IMR-90 (cell line): ENCODE results near the gene USP24. TPM values are rescaled to one million over a fixed set of nuclear protein-coding genes. Genes with fewer than 3 reads are reported as not detected.

Experiments
- ATAC-seq: fragments of 200-7000 bp; cut with Tn5 transposase; 2 replicates; pipeline ENCODE4 v1.9.1; 2020; ENCODE audit warnings: low read depth, mild to moderate bottlenecking, moderate library complexity
- BruUV-seq: library from RNA; stranded (reverse); fragments of 400-500 nt; replicated peaks from 2 replicates; lab custom pipeline; 2021; lab: Mats Ljungman, UMichigan
- CTCF ChIA-PET: fragments of 300-600 bp; formaldehyde crosslinking; extraction: SDS; loops from one replicate; lab custom pipeline; 2021; ENCODE audit warnings: antibody characterized with exemption; lab: Yijun Ruan, JAX
- POLR2A ChIA-PET: fragments of 300-600 bp; sonication (Branson Sonifier 250); formaldehyde crosslinking; loops from one replicate; lab custom pipeline; 2022; ENCODE audit warnings: antibody characterized with exemption; ENCODE audit not compliant: unreplicated experiment; lab: Charles Lee
- DNase-seq: peaks from one replicate; pipeline ENCODE4 v3.0.0; 2013
- H2AFZ ChIP-seq: replicated peaks from 2 replicates; pipeline ENCODE3; 2013; ENCODE audit warnings: low read length, mild to moderate bottlenecking; ENCODE audit not compliant: poor library complexity
- H2AK5ac ChIP-seq: 2 replicates; pipeline ENCODE4 v1.6.1; 2013; ENCODE audit warnings: low read depth, low read length, inconsistent platforms
- H2AK9ac ChIP-seq: replicated peaks from 2 replicates; pipeline ENCODE3; 2013; ENCODE audit warnings: mild to moderate bottlenecking, low read depth, low read length, moderate library complexity; ENCODE audit not compliant: poor library complexity
- H2BK120ac ChIP-seq: 2 replicates; pipeline ENCODE4 v1.6.1; 2013; ENCODE audit warnings: low read depth, low read length, inconsistent platforms
- H2BK15ac ChIP-seq: 3 replicates; pipeline ENCODE4 v1.6.1; 2013; ENCODE audit warnings: low read depth, low read length, inconsistent platforms
- H2BK20ac ChIP-seq: 2 replicates; pipeline ENCODE4 v1.6.1; 2013; ENCODE audit warnings: low read depth, mild to moderate bottlenecking, inconsistent platforms, low read length, moderate library complexity
- H2BK5ac ChIP-seq: 2 replicates; pipeline ENCODE4 v1.6.1; 2013; ENCODE audit warnings: mild to moderate bottlenecking, low read depth, low read length, inconsistent platforms; ENCODE audit not compliant: poor library complexity, severe bottlenecking
- H3K14ac ChIP-seq: replicated peaks from 2 replicates; pipeline ENCODE4 v1.6.1; 2013; ENCODE audit warnings: low read depth, low read length, inconsistent platforms
- H3K18ac ChIP-seq: 2 replicates; pipeline ENCODE4 v1.6.1; 2013; ENCODE audit warnings: low read depth, low read length, control low read depth
- H3K23ac ChIP-seq: 2 replicates; pipeline ENCODE4 v1.6.1; 2013; ENCODE audit warnings: low read depth, low read length, inconsistent platforms
- H3K27ac ChIP-seq: 2 replicates; pipeline ENCODE4 v1.5.1; 2013; ENCODE audit warnings: mild to moderate bottlenecking, control low read depth, low read length; ENCODE audit not compliant: insufficient read depth
- H3K27me3 ChIP-seq: 2 replicates; pipeline ENCODE4 v1.6.1; 2013; ENCODE audit warnings: low read length; ENCODE audit not compliant: control insufficient read depth, insufficient read depth
- H3K36me3 ChIP-seq: 2 replicates; pipeline ENCODE4 v1.6.1; 2013; ENCODE audit warnings: low read length, mixed read lengths; ENCODE audit not compliant: control insufficient read depth, insufficient read depth
- H3K4ac ChIP-seq: 2 replicates; pipeline ENCODE4 v1.6.1; 2013; ENCODE audit warnings: low read depth, low read length, inconsistent platforms
- H3K4me1 ChIP-seq: 2 replicates; pipeline ENCODE4 v1.6.1; 2013; ENCODE audit warnings: low read length, mixed read lengths; ENCODE audit not compliant: control insufficient read depth, insufficient read depth
- H3K4me2 ChIP-seq: 2 replicates; pipeline ENCODE4 v1.6.1; 2013; ENCODE audit warnings: low read depth, mild to moderate bottlenecking, control low read depth, low read length, moderate library complexity
- H3K4me3 ChIP-seq: 2 replicates; pipeline ENCODE4 v1.5.1; 2013; ENCODE audit warnings: low read depth, mild to moderate bottlenecking, control low read depth, low read length, moderate library complexity; ENCODE audit not compliant: insufficient read depth
- H3K56ac ChIP-seq: 2 replicates; pipeline ENCODE4 v1.6.1; 2013; ENCODE audit warnings: low read length, inconsistent platforms; ENCODE audit not compliant: insufficient read depth; ENCODE audit errors: extremely low read depth
- H3K79me1 ChIP-seq, 2 experiments: 2 replicates each; pipeline ENCODE4 v1.6.1; 2013; ENCODE audit warnings: low read length in 2 of 2, inconsistent platforms in 1 of 2, low read depth in 1 of 2
- H3K9ac ChIP-seq: 2 replicates; pipeline ENCODE4 v1.6.1; 2013; ENCODE audit warnings: low read depth, low read length, control low read depth
- H3K9me1 ChIP-seq: 2 replicates; pipeline ENCODE4 v1.6.1; 2013; ENCODE audit warnings: low read length, inconsistent platforms; ENCODE audit not compliant: insufficient read depth
- H3K9me3 ChIP-seq: 2 replicates; pipeline ENCODE4 v1.6.1; 2013; ENCODE audit warnings: low read length; ENCODE audit not compliant: control insufficient read depth, insufficient read depth
- H4K20me1 ChIP-seq: 2 replicates; pipeline ENCODE4 v1.6.1; 2013; ENCODE audit warnings: low read length, inconsistent platforms; ENCODE audit not compliant: insufficient read depth
- H4K5ac ChIP-seq: 2 replicates; pipeline ENCODE4 v1.6.1; 2013; ENCODE audit warnings: mild to moderate bottlenecking, low read depth, low read length, control low read depth
- H4K8ac ChIP-seq, 2 experiments: 2 replicates each; pipeline ENCODE4 v1.6.1; 2013; ENCODE audit warnings: low read depth in 2 of 2, low read length in 2 of 2, control low read depth in 1 of 2, inconsistent platforms in 1 of 2
- H4K91ac ChIP-seq: 2 replicates; pipeline ENCODE4 v1.6.1; 2013; ENCODE audit warnings: low read depth, low read length, inconsistent platforms; ENCODE audit not compliant: insufficient read depth
- BHLHE40 ChIP-seq: fragments of 150-350 bp; IDR thresholded peaks from 2 replicates; pipeline ENCODE4 v1.6.1; 2016; ENCODE audit warnings: mild to moderate bottlenecking, low read depth, low read length
- CEBPB ChIP-seq: IDR thresholded peaks from 2 replicates; pipeline ENCODE4 v1.6.1; 2012; ENCODE audit warnings: low read depth, low read length, improper control_type of control experiment
- CHD1 ChIP-seq: IDR thresholded peaks from 2 replicates; pipeline ENCODE4 v1.6.1; 2012; ENCODE audit warnings: low read depth, low read length, improper control_type of control experiment
- FOS ChIP-seq: fragments of 150-350 bp; IDR thresholded peaks from 2 replicates; pipeline ENCODE4 v1.6.1; 2016; ENCODE audit warnings: low read depth, low read length
- MAFK ChIP-seq: IDR thresholded peaks from 2 replicates; pipeline ENCODE4 v1.6.1; 2012; ENCODE audit warnings: low read depth, low read length, improper control_type of control experiment
- MAZ ChIP-seq: IDR thresholded peaks from 2 replicates; pipeline ENCODE4 v1.6.1; 2012; ENCODE audit warnings: low read depth, mild to moderate bottlenecking, low read length, improper control_type of control experiment, moderate library complexity, borderline replicate concordance
- MXI1 ChIP-seq: IDR thresholded peaks from 2 replicates; pipeline ENCODE4 v1.6.1; 2012; ENCODE audit warnings: low read depth, mild to moderate bottlenecking, low read length, moderate library complexity, borderline replicate concordance
- NFE2L2 ChIP-seq: fragments of 150-350 bp; IDR thresholded peaks from 2 replicates; pipeline ENCODE4 v1.6.1; 2016; ENCODE audit warnings: low read depth, mild to moderate bottlenecking, low read length
- RAD21 ChIP-seq: IDR thresholded peaks from 2 replicates; pipeline ENCODE4 v1.6.1; 2012; ENCODE audit warnings: low read length, improper control_type of control experiment
- RCOR1 ChIP-seq: IDR thresholded peaks from 2 replicates; pipeline ENCODE4 v1.6.1; 2012; ENCODE audit warnings: mild to moderate bottlenecking, low read length, improper control_type of control experiment; ENCODE audit not compliant: insufficient replicate concordance
- RFX5 ChIP-seq: IDR thresholded peaks from 2 replicates; pipeline ENCODE4 v1.8.0; 2012; ENCODE audit warnings: low read depth, mild to moderate bottlenecking, low read length, moderate library complexity
- WGBS, 2 experiments: methylation state at CpG; one replicate each; pipeline versions ENCODE4 v1.1.5 to v1.1.7; 2013; ENCODE audit warnings: missing lambda C conversion rate in 2 of 2; ENCODE audit not compliant: insufficient read length in 1 of 2; ENCODE audit errors: extremely low coverage in 2 of 2; 5-methylcytosine and 5-hydroxymethylcytosine counted together
- dilution Hi-C: fragments of 300-500 bp; cut with HindIII; formaldehyde crosslinking; loops from one replicate; pipeline ENCODE4 v1.14.3; 2018; ENCODE audit warnings: low sequenced_read_pairs; ENCODE audit not compliant: unreplicated experiment
- in situ Hi-C: fragments of 300-500 bp; cut with MboI; formaldehyde crosslinking; loops from 3 replicates; pipeline ENCODE4 v1.14.3; 2019; ENCODE audit warnings: low sequenced_read_pairs, inconsistent platforms, mixed read lengths
- intact Hi-C: fragments of 100-400 bp; cut with micrococcal nuclease; formaldehyde crosslinking; loops from 2 replicates; pipeline ENCODE4 v1.10.0; 2022
- polyA plus RNA-seq, 3 experiments: library from polyadenylated mRNA; depleted of rRNA; stranded (reverse); fragments of >200 nt; gene quantifications; 2 replicates each; pipeline ENCODE4 v1.2.3, GENCODE V29; 2012; ENCODE audit warnings: low replicate concordance in 1 of 3
- total RNA-seq: library from RNA; depleted of rRNA; stranded (reverse); fragments of >200 nt; gene quantifications from 2 replicates; pipeline ENCODE4 v1.2.3, GENCODE V29; 2012
- TF ChIP-seq, protein P1 (sequence below): conservative IDR thresholded peaks from 2 replicates; pipeline ENCODE4 v1.5.1; 2012; ENCODE audit warnings: mild to moderate bottlenecking, low read depth, low read length, improper control_type of control experiment
- TF ChIP-seq, protein P2 (sequence below): fragments of 150-350 bp; IDR thresholded peaks from 2 replicates; pipeline ENCODE4 v1.6.1; 2016; ENCODE audit warnings: low read depth, mild to moderate bottlenecking, low read length, moderate library complexity, borderline replicate concordance
- TF ChIP-seq, protein P3 (sequence below): fragments of 150-350 bp; IDR thresholded peaks from 2 replicates; pipeline ENCODE4 v1.6.1; 2017; ENCODE audit warnings: mild to moderate bottlenecking, antibody characterized with exemption, low read length, low read depth

The USP24 gene
- total and polyA plus RNA-seq, 2 of the 4 experiments (the other 2 are of a cell fraction), result 8.4 to 36.7 TPM

DNA sequence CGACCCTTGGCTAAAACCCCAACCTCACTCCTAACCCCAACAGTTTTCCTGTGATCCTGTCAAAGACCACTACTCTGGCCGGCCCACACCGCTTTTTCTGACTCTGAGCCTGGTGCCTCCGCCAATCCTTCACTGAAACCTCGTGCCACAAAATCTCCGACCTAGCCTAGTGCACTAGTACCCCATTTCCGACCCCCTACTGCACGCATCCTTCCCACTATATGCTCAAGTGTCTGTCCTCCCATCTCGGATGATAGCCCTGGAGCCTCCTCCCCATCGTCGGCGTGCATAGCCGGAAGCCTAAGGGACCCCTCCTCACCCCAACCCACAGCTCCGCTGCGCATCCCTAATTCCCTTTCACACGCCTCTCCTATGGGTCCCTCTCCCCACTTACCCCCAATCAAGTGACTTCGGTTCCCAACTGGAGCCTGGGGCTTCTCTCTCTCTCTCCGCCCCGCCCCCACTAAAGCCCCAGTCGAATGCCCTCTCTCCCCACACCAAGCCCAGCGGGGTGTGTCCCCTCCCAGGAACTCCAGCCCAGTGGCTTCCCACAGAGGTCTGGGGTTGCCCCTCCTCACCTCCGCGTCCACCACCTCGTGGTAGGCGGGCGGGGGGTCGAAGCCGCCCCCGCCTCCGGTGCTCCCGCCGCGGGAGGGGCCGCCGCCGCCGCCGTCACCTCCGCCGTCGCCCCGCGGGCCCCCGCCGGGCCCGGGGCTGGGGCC lies 791 bp downstream of the USP24 start:
- H3K4me1 ChIP-seq, result peaks cover 6% of the 10 kb centered on the region; the same call in 1 of the 2 replicates
- H3K4ac ChIP-seq, result peak overlapping the region; percentile 99
- H3K23ac ChIP-seq, result peak overlapping the region; percentile 97
- peak; percentile 38 for ATAC-seq
- peak overlapping the region; percentile 99 for H3K14ac ChIP-seq
- ChIA-PET CTCF (no interaction called here), POLR2A (no interaction called here)
- H3K9me1 ChIP-seq, result peaks cover 11% of the 10 kb centered on the region
- peak overlapping the region; percentile 37; the same call in 1 of the 2 replicates for H2BK120ac ChIP-seq
- H4K20me1 ChIP-seq, result peaks cover 16% of the 10 kb centered on the region
- in situ Hi-C loops (no loop called here), dilution Hi-C loops (no loop called here), intact Hi-C loops (loop anchor here (2.0 kb wide), 1 partner anchor 74 kb away; no protein-coding TSS in a partner anchor)
- no peaks in the 10 kb centered on the region for H3K9me3 ChIP-seq
- H3K56ac ChIP-seq, result peak overlapping the region; percentile 80
- H4K91ac ChIP-seq, result peak overlapping the region; percentile 97; the same call in 1 of the 2 replicates
- H4K8ac ChIP-seq, result peak overlapping the region; percentile 98 to 99; a peak in 2 of 4 replicates
- H3K27me3 ChIP-seq, result no peaks in the 10 kb centered on the region
- no peaks in the 10 kb centered on the region for H3K36me3 ChIP-seq
- H3K27ac ChIP-seq, result peak overlapping the region; percentile 99
- H3K18ac ChIP-seq, result no peak overlapping the region; the same call in 1 of the 2 replicates
- 1% methylated on average over 19 of the region's 46 CpGs; no CpG with 5 or more reads in 1 of the 2 experiments for WGBS, 2 experiments
- H2BK15ac ChIP-seq, result no peak overlapping the region; the same call in 2 of the 3 replicates
- BruUV-seq, result no TSS peak
- H3K4me2 ChIP-seq, result peak overlapping the region; percentile 84
- peak overlapping the region; percentile 100 for H3K9ac ChIP-seq
- H2AK5ac ChIP-seq, result peak overlapping the region; percentile 79
- peak overlapping the region; percentile 3 for H4K5ac ChIP-seq
- H3K4me3 ChIP-seq, result peak overlapping the region; percentile 99
- H2BK5ac ChIP-seq, result peak overlapping the region; percentile 95
- H2AK9ac ChIP-seq, result peak overlapping the region; percentile 97
- no peak overlapping the region for H2BK20ac ChIP-seq
- H3K79me1 ChIP-seq, result peaks cover 18 to 46% of the 10 kb centered on the region in 2 experiments; a peak in 3 of 4 replicates
- DNase-seq, result no peak
- peak overlapping the region; percentile 98 for H2AFZ ChIP-seq
- TF ChIP-seq NFE2L2 (no peak), MAZ (no peak), MAFK (no peak), RFX5 (no peak), RCOR1 (no peak), MXI1 (no peak), RAD21 (no peak), BHLHE40 (no peak), CEBPB (no peak), FOS (no peak), CHD1 (no peak)
- TF ChIP-seq, protein P1, sequence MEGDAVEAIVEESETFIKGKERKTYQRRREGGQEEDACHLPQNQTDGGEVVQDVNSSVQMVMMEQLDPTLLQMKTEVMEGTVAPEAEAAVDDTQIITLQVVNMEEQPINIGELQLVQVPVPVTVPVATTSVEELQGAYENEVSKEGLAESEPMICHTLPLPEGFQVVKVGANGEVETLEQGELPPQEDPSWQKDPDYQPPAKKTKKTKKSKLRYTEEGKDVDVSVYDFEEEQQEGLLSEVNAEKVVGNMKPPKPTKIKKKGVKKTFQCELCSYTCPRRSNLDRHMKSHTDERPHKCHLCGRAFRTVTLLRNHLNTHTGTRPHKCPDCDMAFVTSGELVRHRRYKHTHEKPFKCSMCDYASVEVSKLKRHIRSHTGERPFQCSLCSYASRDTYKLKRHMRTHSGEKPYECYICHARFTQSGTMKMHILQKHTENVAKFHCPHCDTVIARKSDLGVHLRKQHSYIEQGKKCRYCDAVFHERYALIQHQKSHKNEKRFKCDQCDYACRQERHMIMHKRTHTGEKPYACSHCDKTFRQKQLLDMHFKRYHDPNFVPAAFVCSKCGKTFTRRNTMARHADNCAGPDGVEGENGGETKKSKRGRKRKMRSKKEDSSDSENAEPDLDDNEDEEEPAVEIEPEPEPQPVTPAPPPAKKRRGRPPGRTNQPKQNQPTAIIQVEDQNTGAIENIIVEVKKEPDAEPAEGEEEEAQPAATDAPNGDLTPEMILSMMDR, result no peak
- TF ChIP-seq, protein P2, sequence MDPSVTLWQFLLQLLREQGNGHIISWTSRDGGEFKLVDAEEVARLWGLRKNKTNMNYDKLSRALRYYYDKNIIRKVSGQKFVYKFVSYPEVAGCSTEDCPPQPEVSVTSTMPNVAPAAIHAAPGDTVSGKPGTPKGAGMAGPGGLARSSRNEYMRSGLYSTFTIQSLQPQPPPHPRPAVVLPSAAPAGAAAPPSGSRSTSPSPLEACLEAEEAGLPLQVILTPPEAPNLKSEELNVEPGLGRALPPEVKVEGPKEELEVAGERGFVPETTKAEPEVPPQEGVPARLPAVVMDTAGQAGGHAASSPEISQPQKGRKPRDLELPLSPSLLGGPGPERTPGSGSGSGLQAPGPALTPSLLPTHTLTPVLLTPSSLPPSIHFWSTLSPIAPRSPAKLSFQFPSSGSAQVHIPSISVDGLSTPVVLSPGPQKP, result no peak
- TF ChIP-seq, protein P3, sequence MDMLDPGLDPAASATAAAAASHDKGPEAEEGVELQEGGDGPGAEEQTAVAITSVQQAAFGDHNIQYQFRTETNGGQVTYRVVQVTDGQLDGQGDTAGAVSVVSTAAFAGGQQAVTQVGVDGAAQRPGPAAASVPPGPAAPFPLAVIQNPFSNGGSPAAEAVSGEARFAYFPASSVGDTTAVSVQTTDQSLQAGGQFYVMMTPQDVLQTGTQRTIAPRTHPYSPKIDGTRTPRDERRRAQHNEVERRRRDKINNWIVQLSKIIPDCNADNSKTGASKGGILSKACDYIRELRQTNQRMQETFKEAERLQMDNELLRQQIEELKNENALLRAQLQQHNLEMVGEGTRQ, result no peak
